Fibroblast of skin of left quadriceps (primary cell): ENCODE results near the gene NTM.
"Not testable (repeated sequence)": the region's sequence is repeated elsewhere in the genome, so short reads cannot be mapped to it uniquely, and the experiment has no call there.

Source experiments
- DNase-seq, 2 experiments: peaks; one replicate each; pipeline ENCODE4 v3.0.0-alpha.2; 2013; ENCODE audit warnings: low read depth in 2 of 2

Gene NTM

DNA sequence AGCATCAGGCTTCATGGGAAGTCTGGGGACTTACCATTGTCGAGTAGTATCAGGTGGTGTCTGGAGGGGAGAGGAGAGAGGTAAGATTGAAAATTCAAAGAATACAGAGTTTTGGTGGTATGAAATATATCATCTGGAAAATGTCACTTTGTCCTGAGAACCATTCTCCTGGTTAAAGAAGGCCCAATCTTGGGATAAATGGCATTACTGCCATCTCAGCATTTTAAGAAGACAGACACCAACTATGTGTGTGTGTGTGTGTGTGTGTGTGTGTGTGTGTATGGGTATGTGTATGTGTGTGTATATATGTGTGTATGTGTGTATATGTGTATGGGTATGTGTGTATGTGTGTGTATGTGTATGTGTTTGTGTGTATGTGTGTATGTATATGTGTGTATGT, 673.3 kb downstream of the NTM start:
- no peak for DNase-seq

DNA sequence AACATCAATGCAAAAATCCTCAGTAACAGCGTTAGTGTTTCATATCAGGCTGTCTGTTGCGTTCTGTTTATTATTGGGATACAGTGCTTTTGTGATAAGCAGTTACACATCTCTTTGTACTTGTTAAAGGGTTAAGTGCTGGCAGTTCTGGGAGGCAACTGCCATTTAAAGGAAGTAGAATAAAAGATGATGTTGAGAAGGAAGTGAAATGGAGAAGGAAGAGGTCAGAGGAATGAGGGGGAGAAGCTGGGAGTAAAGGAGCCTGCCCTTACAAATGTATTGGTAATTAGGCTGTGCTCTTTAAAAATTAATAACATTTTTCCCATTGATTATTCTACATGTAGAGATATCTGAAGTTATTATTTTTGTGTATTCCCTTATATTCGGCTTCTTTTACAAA, 674.7 kb downstream of the NTM start:
- DNase-seq: no peak

DNA sequence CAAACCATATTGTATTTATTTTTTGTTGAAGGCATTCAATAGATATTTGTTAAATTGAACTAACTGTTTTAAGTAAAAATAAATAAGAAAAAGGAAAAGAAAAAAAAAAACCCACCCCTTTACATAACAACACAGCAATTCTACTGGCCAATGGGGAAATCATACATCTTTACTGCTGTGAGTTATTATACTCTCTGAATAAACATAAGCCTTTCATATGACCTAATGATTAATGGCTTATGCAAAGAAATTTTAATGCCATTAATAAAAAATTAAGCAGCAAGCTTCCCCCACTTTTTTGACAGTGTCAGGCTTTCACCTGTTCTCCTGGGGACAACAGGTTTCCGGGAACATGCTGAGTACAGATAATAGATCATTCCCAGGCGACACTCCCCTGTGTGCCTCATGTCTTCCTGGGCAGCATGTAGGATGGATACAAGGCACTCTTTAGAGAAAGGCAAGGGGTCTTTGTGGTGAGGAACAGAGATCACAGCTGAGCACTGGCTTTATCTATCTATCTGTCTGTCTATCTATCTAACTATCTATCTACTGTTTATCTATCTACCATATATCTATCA, 676.0 kb downstream of the NTM start:
- no peak for DNase-seq

DNA sequence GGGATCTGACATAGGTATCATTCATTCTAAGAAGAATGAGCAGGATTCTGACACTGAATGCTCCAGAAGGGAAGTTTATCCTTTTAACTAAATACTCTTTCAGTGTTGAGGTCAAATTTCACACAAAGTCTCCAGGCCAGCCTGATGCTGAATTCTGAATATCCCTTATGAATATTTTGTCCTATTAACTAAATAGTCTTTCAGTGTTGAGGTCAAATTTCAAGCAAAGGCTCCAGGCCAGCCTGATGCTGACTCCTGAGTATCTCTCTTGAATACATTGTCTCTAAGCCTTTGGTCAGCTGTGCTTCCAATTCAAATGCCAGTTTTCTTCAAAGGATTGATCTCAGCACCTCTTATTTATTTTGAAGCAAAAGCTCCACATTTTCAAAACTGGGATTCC, 676.8 kb downstream of the NTM start:
- DNase-seq: no peak

DNA sequence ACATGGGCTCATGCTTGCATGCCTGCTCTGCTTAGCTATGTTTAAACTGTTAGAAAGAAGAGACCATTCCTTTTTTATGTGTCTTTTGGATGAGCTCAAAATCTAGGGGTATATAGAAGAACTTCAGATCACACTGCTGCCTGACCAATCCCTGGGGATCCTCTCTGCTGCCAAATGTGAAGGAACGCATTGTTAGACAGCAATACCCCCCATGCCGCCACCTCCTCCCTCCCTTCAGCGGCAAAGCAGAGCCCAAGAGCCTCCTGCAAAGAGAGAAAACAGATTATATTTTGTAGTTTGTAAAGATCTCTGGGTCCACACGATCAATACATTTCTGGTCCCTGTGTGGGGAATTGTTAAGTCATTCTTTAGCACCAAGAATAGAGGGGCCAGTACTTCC, 677.6 kb downstream of the NTM start:
- DNase-seq: no peak

DNA sequence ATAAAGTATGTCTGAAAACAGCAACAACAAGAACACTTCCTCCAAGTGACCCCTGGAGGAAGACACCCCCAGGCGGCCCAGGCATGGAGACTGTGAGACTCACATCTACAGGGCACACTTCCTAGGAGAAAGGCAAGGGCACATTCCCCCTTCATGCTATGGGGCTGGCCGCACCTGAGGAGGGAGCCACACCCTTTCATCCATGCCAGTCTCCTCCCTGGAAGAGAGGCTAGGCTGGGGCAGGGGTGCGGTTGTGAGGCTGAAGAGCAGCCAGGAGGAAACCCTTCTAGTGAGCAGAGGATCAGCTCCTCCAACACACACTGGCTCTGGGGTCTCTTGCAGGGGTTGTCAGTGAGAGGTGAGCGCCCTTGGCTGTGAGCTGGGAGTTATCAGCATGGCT, 678.8 kb downstream of the NTM start:
- DNase-seq: no peak

DNA sequence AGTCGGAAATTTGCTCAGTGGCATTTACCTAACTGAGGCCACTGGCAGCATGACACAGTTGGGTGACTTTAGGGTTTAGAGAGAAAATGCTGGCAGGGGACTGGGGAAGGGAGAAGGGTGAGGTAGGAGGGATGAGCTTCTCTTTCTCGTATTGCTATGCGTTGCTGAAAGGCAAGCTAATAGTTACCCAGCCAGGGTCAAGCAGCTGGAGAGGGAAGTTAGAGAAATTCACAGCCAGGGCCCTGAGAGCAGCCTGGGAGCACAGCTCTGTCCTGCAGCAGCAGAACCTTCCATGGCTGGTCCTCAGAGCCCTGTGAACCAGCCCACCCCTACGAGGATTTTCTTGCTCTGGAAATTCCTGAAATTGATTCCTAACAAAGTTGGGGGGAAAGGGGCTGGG, 679.6 kb downstream of the NTM start:
- DNase-seq: no peak

DNA sequence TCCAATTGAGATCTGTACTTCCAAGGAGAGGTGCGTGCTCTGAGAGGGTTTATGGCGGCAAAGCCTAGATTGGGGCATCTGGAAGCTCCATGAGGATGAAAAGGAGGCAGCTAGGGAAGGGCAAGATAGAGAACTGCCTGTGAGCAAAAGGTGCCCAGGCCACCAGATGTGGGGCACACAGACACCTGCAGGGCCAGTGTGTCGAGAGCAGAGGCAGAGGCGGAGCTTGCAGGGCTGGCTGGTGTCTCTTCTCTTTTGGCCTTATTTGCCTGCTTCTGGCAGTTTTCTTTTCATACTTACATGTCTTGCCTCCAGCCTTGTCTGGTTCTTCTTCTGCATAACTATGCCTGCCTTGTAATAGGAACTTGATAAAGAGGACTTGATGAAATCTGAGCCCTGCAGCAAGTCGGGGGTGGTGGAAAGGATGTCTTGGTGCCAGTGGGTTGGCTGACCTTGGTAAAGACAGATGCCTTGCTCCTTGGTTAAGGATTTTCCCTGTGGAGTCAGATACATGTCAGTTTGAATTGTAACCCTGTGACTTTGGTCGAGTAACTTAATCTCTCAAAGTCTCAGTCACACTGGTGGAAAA, 680.3 kb downstream of the NTM start:
- no peak for DNase-seq

DNA sequence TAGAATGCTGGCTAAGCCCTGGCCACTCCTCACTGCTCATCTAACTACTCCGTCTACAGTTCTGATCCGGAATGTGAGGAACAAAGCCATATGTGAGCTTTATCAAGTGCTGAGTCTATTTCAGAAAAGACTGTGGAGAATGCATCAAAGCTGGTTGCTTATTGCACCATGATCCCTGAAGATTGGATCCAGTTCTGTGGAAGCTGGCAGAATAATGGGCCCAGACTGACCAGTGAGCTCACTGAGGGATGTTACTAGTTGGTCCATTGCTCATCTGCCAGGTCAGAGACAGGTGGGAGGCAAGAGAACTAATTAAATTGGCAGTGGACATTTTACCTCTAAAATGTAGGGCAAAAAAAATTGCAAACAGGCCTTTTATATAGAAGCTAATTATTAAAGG, 681.3 kb downstream of the NTM start:
- no peak for DNase-seq

DNA sequence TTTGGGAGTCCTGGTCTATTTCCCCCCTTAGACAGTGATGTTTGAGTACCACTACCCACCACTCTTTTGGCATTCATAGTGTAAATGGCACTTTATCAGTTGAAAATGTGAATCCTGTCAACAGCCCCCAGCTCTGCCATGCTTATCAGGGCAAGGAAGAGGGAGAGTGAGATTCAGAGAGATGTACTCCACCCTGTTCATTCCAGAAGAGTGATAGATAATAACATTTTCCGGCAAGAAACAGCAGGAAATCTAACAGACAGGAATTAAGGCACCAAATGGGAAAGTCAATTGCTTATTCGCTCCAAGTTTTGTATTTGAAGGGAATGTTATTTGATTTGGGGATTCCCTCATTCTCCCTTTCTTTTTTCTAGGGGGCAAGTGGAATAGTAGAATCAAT, 681.9 kb downstream of the NTM start:
- DNase-seq: no peak

DNA sequence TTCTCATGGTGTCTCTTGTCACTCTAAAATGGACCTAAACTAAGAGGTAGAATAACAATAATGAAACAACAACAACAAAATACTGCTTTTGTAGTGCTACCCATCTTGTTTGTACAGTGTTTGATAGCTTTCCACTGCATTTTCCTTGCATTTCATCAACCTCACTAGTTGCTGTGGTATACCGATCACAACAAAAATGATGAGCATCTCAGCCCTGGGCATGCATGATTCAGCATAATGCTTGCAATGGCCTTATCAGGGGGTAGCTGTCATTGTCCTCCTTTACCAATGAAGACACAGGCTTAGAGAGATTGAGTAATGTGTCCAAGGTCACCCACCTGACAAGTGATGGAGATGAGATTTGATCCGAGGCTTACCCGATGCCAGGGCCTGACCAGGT, 682.5 kb downstream of the NTM start:
- no peak for DNase-seq

DNA sequence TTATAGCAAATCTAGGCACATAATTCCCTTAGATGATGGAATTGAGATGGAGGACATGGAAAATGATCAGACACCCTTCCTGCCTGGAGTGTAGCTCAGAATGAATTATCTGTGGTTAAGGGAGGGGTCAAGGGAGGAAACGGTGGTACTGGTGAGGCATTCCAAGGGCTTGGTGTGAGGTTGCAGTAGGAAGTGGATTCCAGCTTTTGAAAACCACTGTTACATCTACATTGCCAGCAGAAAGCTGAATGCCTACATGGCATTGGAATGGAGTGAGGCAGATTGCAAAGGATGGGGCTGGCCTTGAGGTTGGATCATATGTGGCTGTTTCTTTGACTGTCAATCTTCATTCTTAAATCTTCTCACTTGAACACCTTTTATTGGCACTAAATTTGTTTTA, 684.4 kb downstream of the NTM start:
- DNase-seq: peak; percentile 84

DNA sequence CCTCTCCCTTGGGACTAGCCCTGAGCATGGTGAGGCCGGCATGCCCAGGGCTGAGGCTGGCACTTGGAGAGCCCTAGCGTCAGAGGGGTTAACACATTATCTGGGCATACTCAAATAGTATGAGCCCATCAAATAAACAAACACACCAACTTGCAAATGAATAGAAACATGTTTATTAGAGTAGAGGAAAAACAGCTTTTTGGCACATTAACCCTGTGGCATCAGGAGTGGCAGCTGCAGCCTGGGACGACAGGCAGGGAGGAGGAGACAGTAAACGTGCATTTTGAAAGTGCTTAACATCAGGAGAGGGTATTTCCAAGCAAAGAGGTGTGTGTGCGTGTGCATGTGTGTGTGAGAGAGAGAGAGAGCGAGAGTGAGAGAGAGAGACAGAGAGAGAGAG, 684.9 kb downstream of the NTM start:
- DNase-seq: no peak

DNA sequence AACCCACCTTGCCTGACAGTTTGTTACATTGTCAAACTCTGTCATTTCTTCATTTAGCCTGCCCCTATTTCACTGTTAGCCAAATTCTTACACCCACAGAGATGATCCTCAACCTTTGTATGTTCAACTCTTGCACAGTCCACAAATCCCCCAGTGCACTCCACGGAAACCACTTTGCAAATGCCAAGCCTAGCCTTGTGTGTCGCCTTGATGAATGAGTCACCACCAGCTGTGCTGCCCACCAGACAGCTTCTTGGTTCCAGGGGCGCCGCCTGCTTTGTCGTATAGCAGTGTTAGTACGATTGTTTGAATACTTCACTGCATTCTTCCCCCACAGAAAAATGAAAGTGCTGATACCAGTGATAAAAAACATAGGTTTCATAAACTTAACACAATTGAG, 686.3 kb downstream of the NTM start:
- no peak for DNase-seq

DNA sequence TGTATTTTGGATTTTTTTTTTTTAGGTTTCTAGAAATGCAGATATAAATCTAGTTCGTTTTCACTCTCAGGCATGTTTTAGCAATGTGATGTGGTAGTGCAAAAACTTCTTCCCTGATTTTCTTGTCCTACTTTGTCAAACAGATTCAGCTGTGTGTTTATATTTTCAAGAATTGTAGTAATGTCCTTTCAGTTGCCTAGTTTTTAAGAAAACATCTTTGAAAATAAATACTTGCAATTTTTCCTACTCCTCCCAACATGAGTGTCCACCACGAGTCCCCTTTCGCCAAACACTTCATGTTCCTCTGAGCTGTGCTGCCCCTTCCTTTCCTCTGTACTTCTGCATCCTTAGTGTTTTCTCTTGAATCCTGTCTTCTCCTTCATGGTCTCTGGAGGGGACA, 686.9 kb downstream of the NTM start:
- no peak for DNase-seq

DNA sequence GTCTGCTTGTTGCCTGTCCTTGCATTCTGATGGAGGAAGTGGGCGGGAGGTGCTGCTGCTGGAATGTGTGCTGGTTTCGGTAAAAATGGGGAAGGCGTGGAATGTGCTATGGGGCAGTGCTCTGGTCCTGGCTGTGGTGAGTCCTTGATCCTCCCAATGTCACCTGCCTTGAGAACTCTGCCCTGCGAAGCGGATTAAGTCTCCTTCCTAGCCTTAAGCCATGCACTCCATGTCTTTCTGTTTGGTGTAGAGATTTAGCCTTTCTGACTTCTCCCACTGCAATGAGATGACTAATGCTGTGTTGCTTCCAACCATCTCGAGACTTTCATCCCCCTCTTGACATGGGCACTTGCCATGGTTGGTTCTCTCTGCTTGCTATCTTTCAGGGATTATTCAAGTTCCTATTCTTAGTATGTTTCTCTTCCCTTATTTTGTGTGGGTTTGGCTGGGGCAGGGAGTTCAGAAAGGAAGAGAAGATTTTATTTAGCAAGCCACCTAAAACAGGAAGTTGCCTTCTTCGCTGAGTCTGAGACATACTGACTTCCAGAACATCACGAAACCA, 687.9 kb downstream of the NTM start:
- DNase-seq: no peak

DNA sequence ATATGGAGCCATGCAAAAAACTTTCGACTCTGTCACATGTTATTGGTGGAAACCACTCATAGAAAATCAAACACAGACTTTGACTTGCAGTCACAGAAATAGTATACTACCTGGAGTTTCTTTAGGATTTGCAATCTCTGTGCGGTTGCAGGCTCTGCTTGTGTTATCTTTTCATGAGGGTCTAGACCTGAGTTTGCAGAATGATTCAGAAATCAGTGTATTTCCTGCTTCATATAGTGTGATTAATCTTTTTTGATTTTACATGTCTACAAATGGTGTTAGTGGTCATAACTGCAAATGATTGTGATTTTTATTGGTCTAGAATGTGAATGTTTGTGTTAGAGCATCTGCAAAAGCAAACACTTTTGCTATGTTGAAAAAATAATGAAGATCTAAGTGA, 690.2 kb downstream of the NTM start:
- no peak for DNase-seq

DNA sequence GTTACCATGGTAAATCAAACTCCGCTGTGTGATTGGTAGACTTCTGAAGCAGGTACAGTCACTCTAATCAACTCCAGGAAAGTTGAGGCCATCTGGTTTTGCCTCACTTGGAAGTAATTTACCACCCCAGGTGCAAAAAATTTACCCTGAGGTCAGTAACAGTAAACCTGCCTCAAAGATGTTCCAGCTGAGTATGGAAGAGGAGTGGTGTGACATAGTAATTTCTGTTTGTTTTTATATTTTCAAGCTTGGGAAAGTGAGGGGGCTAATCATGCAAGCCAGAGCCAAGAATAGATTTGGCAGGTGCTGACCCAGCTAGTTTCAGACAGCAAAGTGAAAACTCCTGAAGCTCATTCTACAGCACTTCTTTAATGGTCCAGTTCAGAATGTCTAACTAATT, 691.6 kb downstream of the NTM start:
- DNase-seq: no peak

DNA sequence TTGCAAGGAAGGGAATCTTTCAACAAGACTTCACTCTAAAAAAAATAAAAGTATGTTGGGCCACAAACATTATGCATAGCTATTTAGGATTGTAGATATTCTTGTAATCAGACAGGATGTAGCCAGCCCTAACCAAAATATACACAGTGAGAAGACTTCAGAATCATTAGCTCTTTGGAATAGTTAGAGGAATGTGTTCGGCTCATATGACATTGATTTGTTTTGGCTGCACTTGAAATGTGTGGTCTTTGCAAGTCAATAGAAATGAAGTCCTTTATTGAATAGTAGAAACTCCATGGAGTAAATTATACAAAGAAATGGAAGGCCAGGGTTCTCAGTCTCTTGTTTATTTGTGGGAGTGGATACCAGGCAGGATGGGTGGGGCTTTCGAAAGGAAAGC, 692.1 kb downstream of the NTM start:
- DNase-seq: peak; percentile 41 to 42

DNA sequence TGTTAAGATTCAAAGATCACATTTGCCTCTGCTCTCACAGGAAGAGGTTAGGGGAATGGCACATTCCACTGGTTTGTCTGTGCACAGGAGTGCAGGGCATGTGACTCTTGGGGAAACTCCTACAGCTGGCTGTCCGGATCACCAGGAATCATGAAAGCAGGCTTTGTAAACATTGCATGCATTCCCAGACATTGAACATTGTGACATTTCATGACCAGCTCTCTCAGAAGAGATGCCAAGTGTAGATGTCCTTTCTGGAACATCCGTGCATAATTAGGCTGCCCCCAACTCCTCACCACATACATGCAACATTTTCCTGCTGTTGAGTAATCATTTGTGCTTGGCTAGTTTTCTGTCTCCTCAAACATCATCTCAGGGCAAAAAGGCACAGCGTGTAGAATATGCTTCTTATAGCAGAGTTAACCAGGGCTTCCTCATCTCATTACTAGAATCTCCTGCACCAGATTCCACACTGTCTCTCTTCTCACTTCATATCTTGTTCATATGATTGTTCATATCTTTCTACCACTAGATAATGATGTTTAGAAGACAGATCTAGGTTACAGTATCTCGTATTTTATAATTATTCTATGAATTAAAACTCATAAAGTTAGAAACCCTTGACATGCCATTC, 694.7 kb downstream of the NTM start:
- peak; percentile 97 for DNase-seq

DNA sequence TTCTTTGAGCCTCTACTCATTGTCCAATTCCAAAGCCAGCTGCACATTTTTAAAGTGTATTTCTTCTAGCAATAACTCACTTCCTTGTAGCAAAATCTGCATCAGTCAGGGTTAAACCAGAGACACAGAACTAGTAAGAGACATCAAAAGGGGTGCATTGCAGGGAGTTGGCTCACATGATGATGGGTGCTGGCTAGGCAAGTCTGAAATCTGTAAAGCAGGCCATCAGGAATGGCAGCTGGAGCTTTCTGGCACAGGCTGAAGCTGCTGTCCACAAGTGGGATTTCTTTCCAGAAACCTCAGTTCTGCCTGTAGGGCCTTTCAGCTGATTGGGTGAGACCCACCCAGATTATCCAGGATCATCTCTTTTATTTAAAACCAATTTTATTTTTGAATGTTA, 698.1 kb downstream of the NTM start:
- DNase-seq: no peak

DNA sequence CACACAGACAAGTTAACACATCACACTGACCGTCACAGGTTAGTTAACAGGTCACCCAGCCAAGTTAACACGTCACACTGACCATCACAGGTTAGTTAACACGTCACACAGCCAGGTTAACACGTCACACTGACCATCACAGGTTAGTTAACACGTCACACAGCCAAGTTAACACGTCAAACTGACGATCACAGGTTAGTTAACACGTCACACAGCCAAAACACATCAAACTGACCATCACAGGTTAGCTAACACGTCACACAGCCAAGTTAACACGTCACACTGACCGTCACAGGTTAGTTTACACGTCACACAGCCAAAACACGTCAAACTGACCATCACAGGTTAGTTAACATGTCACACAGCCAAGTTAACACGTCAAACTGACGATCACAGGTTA, 699.2 kb downstream of the NTM start:
- not testable (repeated sequence) for DNase-seq

DNA sequence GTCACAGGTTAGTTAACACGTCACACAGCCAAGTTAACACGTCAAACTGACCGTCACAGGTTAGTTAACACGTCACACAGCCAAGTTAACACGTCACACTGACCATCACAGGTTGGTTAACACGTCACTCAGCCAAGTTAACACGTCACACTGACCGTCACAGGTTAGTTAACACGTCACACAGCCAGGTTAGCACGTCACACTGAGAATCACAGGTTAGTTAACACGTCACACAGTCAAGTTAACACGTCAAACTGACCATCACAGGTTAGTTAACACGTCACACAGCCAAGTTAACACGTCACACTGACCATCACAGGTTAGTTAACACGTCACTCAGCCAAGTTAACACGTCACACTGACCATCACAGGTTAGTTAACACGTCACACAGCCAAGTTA, 700.5 kb downstream of the NTM start:
- DNase-seq: not testable (repeated sequence)
